Colonic mucosa (tissue), 4 donors: ENCODE results near the gene ASTN2. TPM values are rescaled to one million over a fixed set of nuclear protein-coding genes. Genes with fewer than 3 reads are reported as not detected.
"Not testable (repeated sequence)": the region's sequence is repeated elsewhere in the genome, so short reads cannot be mapped to it uniquely, and the experiment has no call there.

ENCODE experiments used
- DNase-seq: peaks from one replicate; pipeline ENCODE4 v3.0.0-alpha.2; 2020
- H3K27ac ChIP-seq: fragments of 200-600 bp; one replicate; pipeline ENCODE4 v1.8.0; 2021
- H3K27me3 ChIP-seq: fragments of 200-600 bp; one replicate; pipeline ENCODE4 v1.8.0; 2021
- H3K36me3 ChIP-seq: fragments of 200-600 bp; one replicate; pipeline ENCODE4 v1.8.0; 2021
- H3K4me1 ChIP-seq: fragments of 200-600 bp; one replicate; pipeline ENCODE4 v1.8.0; 2021; ENCODE audit warnings: mild to moderate bottlenecking
- H3K4me3 ChIP-seq: fragments of 200-600 bp; one replicate; pipeline ENCODE4 v1.8.0; 2021
- H3K9ac ChIP-seq, 2 donors: one replicate each; pipeline ENCODE4 v1.7.0; 2013; ENCODE audit warnings: control low read depth in 2 of 2, low read depth in 2 of 2, low read length in 2 of 2
- H3K9me3 ChIP-seq: fragments of 200-600 bp; one replicate; pipeline ENCODE4 v1.8.0; 2021
- CTCF ChIP-seq: fragments of 200-600 bp; IDR thresholded peaks from one replicate; pipeline ENCODE4 v1.8.0; 2022; ENCODE audit warnings: antibody characterized with exemption, mild to moderate bottlenecking
- intact Hi-C: fragments of 100-400 bp; cut with DNase I; formaldehyde crosslinking; loops from one replicate; pipeline ENCODE4 v1.14.1; 2022
- total RNA-seq, 2 donors: library from RNA; stranded (reverse); fragmentation: NEBNext Ultra II Directional in 1 of 2; extraction: Animal tissue kit (Norgen Biotek cat#: 25700) in 1 of 2; gene quantifications; one replicate each; pipeline ENCODE4 v1.2.1, GENCODE V29; 2021
- donor health status: healthy.
- donor health status: DM: no; HTN: no; CAD: no.
- donor health status: DM: no; HTN: no; CAD: no.

Gene ASTN2
- total RNA-seq, 2 donors from 2014 or later, result 2.5 to 6.1 TPM

GRCh38 chr9:117074784-117075520 lies 339.9 kb downstream of the ASTN2 start:
- Histone ChIP-seq H3K4me1 (no peaks in the 10 kb centered on the region), H3K36me3 (no peaks in the 10 kb centered on the region), H3K27me3 (no peaks in the 10 kb centered on the region), H3K4me3 (no peak overlapping the region), H3K9ac (no peak overlapping the region), H3K9me3 (no peaks in the 10 kb centered on the region), H3K27ac (no peak overlapping the region)
- no peak for DNase-seq
- intact Hi-C loops, result no loop called here
- no peak for TF ChIP-seq CTCF

- Histone ChIP-seq H3K4me1 (no peaks in the 10 kb centered on the region), H3K36me3 (no peaks in the 10 kb centered on the region), H3K4me3 (no peak overlapping the region), H3K27me3 (no peaks in the 10 kb centered on the region), H3K9ac (no peak overlapping the region), H3K9me3 (no peaks in the 10 kb centered on the region), H3K27ac (no peak overlapping the region)
- intact Hi-C loops, result no loop called here
- no peak for DNase-seq
- TF ChIP-seq CTCF, result no peak
Measured at GRCh38 chr9:117074342-117074662, 340.6 kb downstream of the ASTN2 start.

- H3K4me3 ChIP-seq, result no peak overlapping the region
- no peak overlapping the region for H3K9ac ChIP-seq
- H3K36me3 ChIP-seq, result no peaks in the 10 kb centered on the region
- no peaks in the 10 kb centered on the region for H3K9me3 ChIP-seq
- no peaks in the 10 kb centered on the region for H3K27me3 ChIP-seq
- H3K27ac ChIP-seq, result no peak overlapping the region
- H3K4me1 ChIP-seq, result no peaks in the 10 kb centered on the region
- intact Hi-C loops, result no loop called here
- DNase-seq, result no peak
- TF ChIP-seq CTCF, result no peak
Measured at GRCh38 chr9:117073539-117074341, 341.1 kb downstream of the ASTN2 start.

- no peak for TF ChIP-seq CTCF
- no peak for DNase-seq
- no peaks in the 10 kb centered on the region for H3K27me3 ChIP-seq
Measured at GRCh38 chr9:117073071-117073470, 341.8 kb downstream of the ASTN2 start.

GRCh38 chr9:117072216-117072615 lies 342.6 kb downstream of the ASTN2 start:
- intact Hi-C loops, result no loop called here

More at GRCh38 chr9:117073071-117073470, 341.8 kb downstream of the ASTN2 start:
- Histone ChIP-seq H3K9ac (no peak overlapping the region), H3K36me3 (no peaks in the 10 kb centered on the region), H3K4me3 (no peak overlapping the region), H3K27ac (no peak overlapping the region), H3K4me1 (no peaks in the 10 kb centered on the region), H3K9me3 (no peaks in the 10 kb centered on the region)
- intact Hi-C loops, result no loop called here

GRCh38 chr9:117071673-117072207 lies 343.1 kb downstream of the ASTN2 start:
- H3K9ac ChIP-seq, H3K27me3 ChIP-seq, DNase-seq, H3K4me3 ChIP-seq, H3K36me3 ChIP-seq, H3K27ac ChIP-seq, H3K9me3 ChIP-seq, intact Hi-C loops, H3K4me1 ChIP-seq: not testable (repeated sequence)

More at GRCh38 chr9:117072216-117072615, 342.6 kb downstream of the ASTN2 start:
- H3K4me3 ChIP-seq, result no peak overlapping the region
- no peak for TF ChIP-seq CTCF
- H3K9me3 ChIP-seq, result no peaks in the 10 kb centered on the region
- H3K9ac ChIP-seq, result no peak overlapping the region
- no peak overlapping the region for H3K27ac ChIP-seq
- H3K4me1 ChIP-seq, result no peaks in the 10 kb centered on the region
- DNase-seq, result no peak
- H3K36me3 ChIP-seq, result no peaks in the 10 kb centered on the region
- no peaks in the 10 kb centered on the region for H3K27me3 ChIP-seq
